A673 (cell line): Measurements from ENCODE around the gene RAB11A. TPM values are rescaled to one million over a fixed set of nuclear protein-coding genes. Genes with fewer than 3 reads are reported as not detected.

Experiments
- BruUV-seq: library from RNA; stranded (reverse); fragments of 400-500 nt; replicated peaks from 2 replicates; lab custom pipeline; 2021; lab: Mats Ljungman, UMichigan
- CTCF ChIA-PET: fragments of 300-600 bp; sonication (Branson Sonifier 250); formaldehyde crosslinking; loops from one replicate; lab custom pipeline; 2022; ENCODE audit warnings: antibody characterized with exemption; lab: Charles Lee
- POLR2A ChIA-PET: fragments of 300-600 bp; sonication (Branson Sonifier 250); formaldehyde crosslinking; loops from one replicate; lab custom pipeline; 2022; ENCODE audit warnings: antibody characterized with exemption; ENCODE audit not compliant: low non-redundant PET; lab: Charles Lee
- DNase-seq: peaks from one replicate; pipeline ENCODE4 v3.0.0-alpha.2; 2015; ENCODE audit warnings: low spot score
- H3K27ac ChIP-seq: fragments of 200-600 bp; sonication (generic); 2 replicates; pipeline ENCODE4 v1.5.1; 2016; ENCODE audit warnings: mixed run types, low read depth, mild to moderate bottlenecking, mixed read lengths, antibody characterized with exemption, low read length; ENCODE audit not compliant: poor library complexity, severe bottlenecking
- H3K27me3 ChIP-seq: fragments of 200-600 bp; sonication (generic); replicated peaks from 2 replicates; pipeline ENCODE4 v1.6.1; 2017; ENCODE audit warnings: mixed run types, low read depth, mild to moderate bottlenecking, mixed read lengths, antibody characterized with exemption, low read length; ENCODE audit not compliant: insufficient read depth, poor library complexity
- H3K36me3 ChIP-seq: fragments of 200-600 bp; sonication (generic); 2 replicates; pipeline ENCODE4 v1.6.1; 2016; ENCODE audit warnings: mixed run types, mild to moderate bottlenecking, mixed read lengths, antibody characterized with exemption, low read length; ENCODE audit not compliant: insufficient read depth, poor library complexity, severe bottlenecking
- H3K4me1 ChIP-seq: fragments of 200-600 bp; sonication (generic); 2 replicates; pipeline ENCODE4 v1.6.1; 2017; ENCODE audit warnings: mixed run types, mild to moderate bottlenecking, mixed read lengths, antibody characterized with exemption, low read length; ENCODE audit not compliant: insufficient read depth, poor library complexity, severe bottlenecking
- H3K4me3 ChIP-seq: fragments of 200-600 bp; sonication (generic); 2 replicates; pipeline ENCODE4 v1.5.1; 2016; ENCODE audit warnings: low read depth, mixed run types, mild to moderate bottlenecking, mixed read lengths, low read length; ENCODE audit not compliant: poor library complexity, severe bottlenecking
- H3K9me3 ChIP-seq: fragments of 200-600 bp; sonication (generic); 2 replicates; pipeline ENCODE4 v1.6.1; 2016; ENCODE audit warnings: mixed run types, low read depth, mild to moderate bottlenecking, mixed read lengths, antibody characterized with exemption, low read length; ENCODE audit not compliant: poor library complexity, severe bottlenecking
- EZH2 ChIP-seq: fragments of 200-600 bp; sonication (generic); IDR thresholded peaks from 2 replicates; pipeline ENCODE4 v1.6.1; 2017; ENCODE audit warnings: borderline replicate concordance, low read depth, mild to moderate bottlenecking, mixed read lengths, antibody characterized with exemption, low read length; ENCODE audit not compliant: poor library complexity, severe bottlenecking
- intact Hi-C: fragments of 100-400 bp; cut with micrococcal nuclease; formaldehyde crosslinking; loops from one replicate; pipeline ENCODE4 v1.10.0; 2022; ENCODE audit not compliant: unreplicated experiment
- total RNA-seq: library from RNA; stranded (reverse); gene quantifications from 2 replicates; pipeline ENCODE4 v1.2.3, GENCODE V29; 2021
- TF ChIP-seq, protein P1 (sequence below): fragments of 300-800, 200-600 bp; sonication (generic); conservative IDR thresholded peaks from 2 replicates; pipeline ENCODE4 v1.5.1; 2017; ENCODE audit warnings: low read depth, mild to moderate bottlenecking, antibody characterized with exemption, low read length, moderate library complexity, mixed read lengths

RAB11A gene
- total RNA-seq, 1 experiment from 2014 or later, result 227 TPM

GRCh38 chr15:65827065-65827464, 42.2 kb upstream of the RAB11A start:
- no peak for TF ChIP-seq EZH2
- TF ChIP-seq, protein P1, sequence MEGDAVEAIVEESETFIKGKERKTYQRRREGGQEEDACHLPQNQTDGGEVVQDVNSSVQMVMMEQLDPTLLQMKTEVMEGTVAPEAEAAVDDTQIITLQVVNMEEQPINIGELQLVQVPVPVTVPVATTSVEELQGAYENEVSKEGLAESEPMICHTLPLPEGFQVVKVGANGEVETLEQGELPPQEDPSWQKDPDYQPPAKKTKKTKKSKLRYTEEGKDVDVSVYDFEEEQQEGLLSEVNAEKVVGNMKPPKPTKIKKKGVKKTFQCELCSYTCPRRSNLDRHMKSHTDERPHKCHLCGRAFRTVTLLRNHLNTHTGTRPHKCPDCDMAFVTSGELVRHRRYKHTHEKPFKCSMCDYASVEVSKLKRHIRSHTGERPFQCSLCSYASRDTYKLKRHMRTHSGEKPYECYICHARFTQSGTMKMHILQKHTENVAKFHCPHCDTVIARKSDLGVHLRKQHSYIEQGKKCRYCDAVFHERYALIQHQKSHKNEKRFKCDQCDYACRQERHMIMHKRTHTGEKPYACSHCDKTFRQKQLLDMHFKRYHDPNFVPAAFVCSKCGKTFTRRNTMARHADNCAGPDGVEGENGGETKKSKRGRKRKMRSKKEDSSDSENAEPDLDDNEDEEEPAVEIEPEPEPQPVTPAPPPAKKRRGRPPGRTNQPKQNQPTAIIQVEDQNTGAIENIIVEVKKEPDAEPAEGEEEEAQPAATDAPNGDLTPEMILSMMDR, result no peak
- H3K4me1 ChIP-seq, result peaks cover under 1% of the 10 kb centered on the region
- intact Hi-C loops, result no loop called here
- ChIA-PET POLR2A (no interaction called here), CTCF (no interaction called here)
- no peak overlapping the region for H3K27ac ChIP-seq
- H3K4me3 ChIP-seq, result no peak overlapping the region
- BruUV-seq, result no TSS peak
- no peaks in the 10 kb centered on the region for H3K9me3 ChIP-seq
- no peaks in the 10 kb centered on the region for H3K36me3 ChIP-seq
- DNase-seq, result no peak
- H3K27me3 ChIP-seq, result no peaks in the 10 kb centered on the region

- DNase-seq, result no peak
- TF ChIP-seq, protein P1, result no peak
- TF ChIP-seq EZH2, result no peak
- no TSS peak for BruUV-seq
- Histone ChIP-seq H3K27ac (no peak overlapping the region), H3K27me3 (no peaks in the 10 kb centered on the region), H3K4me1 (peaks cover 13% of the 10 kb centered on the region), H3K4me3 (no peak overlapping the region), H3K9me3 (no peaks in the 10 kb centered on the region), H3K36me3 (no peaks in the 10 kb centered on the region)
- POLR2A ChIA-PET, result no interaction called here
- intact Hi-C loops, result no loop called here
- CTCF ChIA-PET, result no interaction called here
Observed at GRCh38 chr15:65828585-65828984, 40.7 kb upstream of the RAB11A start.

GRCh38 chr15:65829130-65829764, 40.0 kb upstream of the RAB11A start:
- peaks cover 19% of the 10 kb centered on the region for H3K4me1 ChIP-seq
- H3K27me3 ChIP-seq, result no peaks in the 10 kb centered on the region
- intact Hi-C loops, result no loop called here
- H3K27ac ChIP-seq, result no peak overlapping the region
- POLR2A ChIA-PET, result no interaction called here
- CTCF ChIA-PET, result no interaction called here
- TF ChIP-seq, protein P1, result peak; percentile 56
- TF ChIP-seq EZH2, result no peak
- DNase-seq, result peak; percentile 17
- no peaks in the 10 kb centered on the region for H3K9me3 ChIP-seq
- no peak overlapping the region for H3K4me3 ChIP-seq
- no TSS peak for BruUV-seq
- no peaks in the 10 kb centered on the region for H3K36me3 ChIP-seq
